Ovary (tissue), 3 donors: ENCODE measurements around the gene PLEKHA6.

ENCODE experiments used
- POLR2A ChIP-seq: fragments of 450-650 bp; IDR thresholded peaks from one replicate; pipeline ENCODE4 v1.6.1; 2017; ENCODE audit warnings: antibody characterized with exemption, mild to moderate bottlenecking, moderate library complexity
- TF ChIP-seq, protein P1 (sequence below), 3 donors: fragments of 450-650 bp in 2 of 3; fragments of 200-600 bp in 1 of 3; IDR thresholded peaks; one replicate each; pipeline versions ENCODE4 v1.5.1 to v1.8.0; 2016 to 2022; ENCODE audit warnings: antibody characterized with exemption in 3 of 3, mild to moderate bottlenecking in 1 of 3
- donor health status: DM: no; HTN: no; CAD: no.

DNA sequence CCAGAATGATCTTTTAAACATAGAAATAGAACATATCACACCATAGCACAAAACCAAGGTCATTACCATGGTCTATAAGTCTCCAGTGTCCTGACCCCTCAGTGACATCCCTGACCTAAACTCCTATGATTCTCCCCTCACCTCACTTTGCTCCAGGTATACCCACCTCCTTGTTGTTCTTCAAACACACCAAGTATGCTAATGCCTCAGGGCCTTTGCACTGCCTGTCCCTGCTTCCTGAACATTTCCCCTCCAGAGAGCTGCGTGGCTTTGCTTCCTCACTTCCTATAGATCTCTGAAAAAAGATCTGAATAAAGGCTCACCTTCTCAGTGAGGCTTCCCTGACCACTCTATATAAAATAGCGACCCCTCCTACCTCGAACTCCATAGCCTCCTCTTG lies 147.0 kb downstream of the PLEKHA6 start:
- TF ChIP-seq, protein P1, sequence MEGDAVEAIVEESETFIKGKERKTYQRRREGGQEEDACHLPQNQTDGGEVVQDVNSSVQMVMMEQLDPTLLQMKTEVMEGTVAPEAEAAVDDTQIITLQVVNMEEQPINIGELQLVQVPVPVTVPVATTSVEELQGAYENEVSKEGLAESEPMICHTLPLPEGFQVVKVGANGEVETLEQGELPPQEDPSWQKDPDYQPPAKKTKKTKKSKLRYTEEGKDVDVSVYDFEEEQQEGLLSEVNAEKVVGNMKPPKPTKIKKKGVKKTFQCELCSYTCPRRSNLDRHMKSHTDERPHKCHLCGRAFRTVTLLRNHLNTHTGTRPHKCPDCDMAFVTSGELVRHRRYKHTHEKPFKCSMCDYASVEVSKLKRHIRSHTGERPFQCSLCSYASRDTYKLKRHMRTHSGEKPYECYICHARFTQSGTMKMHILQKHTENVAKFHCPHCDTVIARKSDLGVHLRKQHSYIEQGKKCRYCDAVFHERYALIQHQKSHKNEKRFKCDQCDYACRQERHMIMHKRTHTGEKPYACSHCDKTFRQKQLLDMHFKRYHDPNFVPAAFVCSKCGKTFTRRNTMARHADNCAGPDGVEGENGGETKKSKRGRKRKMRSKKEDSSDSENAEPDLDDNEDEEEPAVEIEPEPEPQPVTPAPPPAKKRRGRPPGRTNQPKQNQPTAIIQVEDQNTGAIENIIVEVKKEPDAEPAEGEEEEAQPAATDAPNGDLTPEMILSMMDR (IDR thresholded peaks at IDR 0.05): no peak
- TF ChIP-seq POLR2A: no peak
